MCF 10A (cell line): ENCODE data around the gene CYP27A1. TPM values are rescaled to one million over a fixed set of nuclear protein-coding genes. Genes with fewer than 3 reads are reported as not detected.
A peak's percentile ranks its signal among the peaks of the same experiment; 100 is the strongest.

Source experiments
- BruUV-seq: library from RNA; stranded (reverse); fragments of 400-500 nt; replicated peaks from 2 replicates; lab custom pipeline; 2021; lab: Mats Ljungman, UMichigan
- CTCF ChIA-PET: fragments of 300-600 bp; sonication (Branson Sonifier 250); formaldehyde crosslinking; extraction: SDS; loops from one replicate; lab custom pipeline; 2021; ENCODE audit warnings: antibody characterized with exemption, inconsistent platforms; lab: Yijun Ruan, JAX
- POLR2A ChIA-PET: fragments of 300-600, 350-650 bp; sonication (Branson Sonifier 250); formaldehyde crosslinking; extraction: SDS; loops from one replicate; lab custom pipeline; 2020; ENCODE audit warnings: antibody characterized with exemption, inconsistent platforms; lab: Yijun Ruan, JAX
- DNase-seq: peaks from one replicate; pipeline ENCODE4 v3.0.0-alpha.2; 2018; ENCODE audit not compliant: unreplicated experiment
- H3K27ac Mint-ChIP-seq: one replicate; pipeline ENCODE4 v1.8.0; 2022; ENCODE audit warnings: mild to moderate bottlenecking, low read depth, mixed read lengths; ENCODE audit not compliant: unreplicated experiment
- H3K27me3 Mint-ChIP-seq: one replicate; pipeline ENCODE4 v1.8.0; 2022; ENCODE audit warnings: mixed read lengths; ENCODE audit not compliant: insufficient read depth, unreplicated experiment
- H3K36me3 Mint-ChIP-seq: one replicate; pipeline ENCODE4 v1.8.0; 2022; ENCODE audit warnings: mild to moderate bottlenecking, moderate library complexity, mixed read lengths; ENCODE audit not compliant: insufficient read depth, unreplicated experiment
- H3K4me1 Mint-ChIP-seq: one replicate; pipeline ENCODE4 v1.8.0; 2022; ENCODE audit warnings: mixed read lengths; ENCODE audit not compliant: insufficient read depth, unreplicated experiment
- H3K4me3 Mint-ChIP-seq: one replicate; pipeline ENCODE4 v1.8.0; 2022; ENCODE audit warnings: mild to moderate bottlenecking, moderate library complexity, mixed read lengths; ENCODE audit not compliant: unreplicated experiment
- H3K9me3 Mint-ChIP-seq: one replicate; pipeline ENCODE4 v1.8.0; 2022; ENCODE audit warnings: mixed read lengths; ENCODE audit not compliant: unreplicated experiment
- CTCF ChIP-seq: fragments of 200-600 bp; IDR thresholded peaks from one replicate; pipeline ENCODE4 v1.8.0; 2022; ENCODE audit warnings: antibody characterized with exemption, mild to moderate bottlenecking; ENCODE audit not compliant: unreplicated experiment
- intact Hi-C: fragments of 100-400 bp; cut with micrococcal nuclease; formaldehyde crosslinking; loops from 2 replicates; pipeline ENCODE4 v1.14.1; 2022
- total RNA-seq: library from RNA; stranded (reverse); gene quantifications from 2 replicates; pipeline ENCODE4 v1.2.3, GENCODE V29; 2022

The CYP27A1 gene
- total RNA-seq, 1 experiment from 2014 or later: not detected

GRCh38 chr2:218734190-218734975 lies 47.6 kb upstream of the CYP27A1 start:
- POLR2A ChIA-PET: no interaction called here
- H3K4me3 Mint-ChIP-seq: no peak overlapping the region
- intact Hi-C loops: loop anchor here (5.0 kb wide), 1 partner anchor 77 kb away; the partner anchor contains the start of genes BCS1L and ZNF142
- H3K9me3 Mint-ChIP-seq: no peaks in the 10 kb centered on the region
- H3K36me3 Mint-ChIP-seq: peaks cover 28% of the 10 kb centered on the region
- no peak for TF ChIP-seq CTCF
- peaks cover 37% of the 10 kb centered on the region for H3K4me1 Mint-ChIP-seq
- H3K27me3 Mint-ChIP-seq: no peaks in the 10 kb centered on the region
- H3K27ac Mint-ChIP-seq: peak overlapping the region; percentile 83
- CTCF ChIA-PET: interaction anchor here (1.2 to 1.4 kb wide), 3 partner anchors 12 to 113 kb away, joined by 4 to 6 read pairs (median 5); partner anchors contain the start of gene TTLL4
- no peak for DNase-seq
- BruUV-seq: no TSS peak

GRCh38 chr2:218736531-218736930 lies 45.4 kb upstream of the CYP27A1 start:
- Mint-ChIP-seq H3K27me3 (no peaks in the 10 kb centered on the region), H3K27ac (peak overlapping the region; percentile 46), H3K9me3 (no peaks in the 10 kb centered on the region), H3K4me1 (peaks cover 34% of the 10 kb centered on the region), H3K36me3 (peaks cover 37% of the 10 kb centered on the region), H3K4me3 (no peak overlapping the region)
- ChIA-PET POLR2A (interaction anchor here (0.6 to 1.1 kb wide), 4 partner anchors 15 to 111 kb away, joined by 3 read pairs; no protein-coding TSS in a partner anchor), CTCF (interaction anchor here (1.0 to 2.8 kb wide), 4 partner anchors 26 to 162 kb away, joined by 3 to 15 read pairs (median 4); partner anchors contain the start of gene TTLL4)
- intact Hi-C loops: no loop called here
- no peak for DNase-seq
- no peak for TF ChIP-seq CTCF
- BruUV-seq: no TSS peak

DNA sequence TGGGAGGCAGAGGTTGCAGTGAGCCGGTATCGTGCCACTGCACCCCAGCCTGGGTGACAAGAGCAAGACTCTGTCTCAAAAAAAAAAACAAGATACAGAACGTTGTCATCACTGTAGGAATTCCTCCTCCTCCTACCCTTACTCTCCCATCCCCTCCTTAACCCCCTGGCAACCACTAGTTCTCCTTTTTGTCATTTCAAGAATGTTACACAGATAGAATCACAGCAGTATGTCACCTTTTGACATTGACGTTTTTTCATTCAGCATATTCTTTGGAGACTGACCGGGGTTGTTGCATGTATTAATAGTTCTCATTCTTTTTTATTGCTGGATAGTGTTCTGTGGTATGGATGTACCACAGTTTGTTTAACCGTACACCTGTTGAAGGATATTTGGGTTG lies 38.9 kb upstream of the CYP27A1 start:
- Mint-ChIP-seq H3K4me1 (no peaks in the 10 kb centered on the region), H3K9me3 (no peaks in the 10 kb centered on the region), H3K4me3 (no peak overlapping the region), H3K36me3 (peaks cover 70% of the 10 kb centered on the region), H3K27me3 (no peaks in the 10 kb centered on the region), H3K27ac (no peak overlapping the region)
- BruUV-seq: no TSS peak
- intact Hi-C loops: no loop called here
- POLR2A ChIA-PET: no interaction called here
- no peak for DNase-seq
- CTCF ChIA-PET: no interaction called here
- no peak for TF ChIP-seq CTCF

GRCh38 chr2:218744615-218745014 lies 37.3 kb upstream of the CYP27A1 start:
- BruUV-seq: no TSS peak
- POLR2A ChIA-PET: no interaction called here
- TF ChIP-seq CTCF: no peak
- Mint-ChIP-seq H3K4me3 (no peak overlapping the region), H3K27me3 (no peaks in the 10 kb centered on the region), H3K27ac (no peak overlapping the region), H3K36me3 (peaks cover 71% of the 10 kb centered on the region), H3K4me1 (no peaks in the 10 kb centered on the region), H3K9me3 (no peaks in the 10 kb centered on the region)
- intact Hi-C loops: no loop called here
- no peak for DNase-seq
- CTCF ChIA-PET: interaction anchor here (0.6 to 2.7 kb wide), 3 partner anchors 13 to 88 kb away, joined by 3 to 10 read pairs (median 4); no protein-coding TSS in a partner anchor
